ENCODE measurements around the gene TGM3.
"Not testable (repeated sequence)": the region's sequence is repeated elsewhere in the genome, so short reads cannot be mapped to it uniquely, and the experiment has no call there.

The TGM3 gene

GRCh38 chr20:2295886-2296515 is at the start of gene TGM3:
Gene TGM3 (plus strand): TSS chr20:2296001. CDS start chr20:2296064, 63 bp downstream.
- no peak for DNase-seq (ENCODE audit: low read depth in 2 of 2, low spot score in 1 of 2)

DNA sequence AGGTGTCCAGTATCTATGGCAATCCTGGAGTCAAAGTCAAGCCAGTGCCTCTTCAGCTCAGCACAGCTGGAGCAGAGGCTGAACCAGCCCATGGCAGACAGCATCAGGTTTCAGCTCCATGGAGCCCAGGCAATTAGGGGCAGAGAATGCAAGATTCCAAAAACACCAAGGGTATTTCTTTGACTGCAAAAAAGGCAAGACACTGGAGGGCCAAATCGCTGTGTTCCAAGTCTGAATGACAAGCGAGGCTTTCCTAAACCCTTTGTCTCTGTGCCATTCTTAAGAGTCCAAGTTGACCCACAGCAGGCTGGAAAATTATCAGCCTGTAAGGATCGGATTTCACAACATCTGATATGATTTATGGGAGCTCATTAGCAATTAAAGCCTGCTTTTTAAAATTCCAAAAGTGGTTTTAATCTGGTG is 49.7 kb upstream of the TGM3 start:
- DNase-seq (ENCODE audit: low read depth in 2 of 2, low spot score in 1 of 2), result no peak

GRCh38 chr20:2248837-2249236 is 47.0 kb upstream of the TGM3 start:
- DNase-seq (ENCODE audit: low read depth in 2 of 2, low spot score in 1 of 2), result no peak

GRCh38 chr20:2249935-2250334 is 45.9 kb upstream of the TGM3 start:
- DNase-seq (ENCODE audit: low read depth in 2 of 2, low spot score in 1 of 2), result no peak

GRCh38 chr20:2252419-2252997 is 43.3 kb upstream of the TGM3 start:
- no peak for DNase-seq (ENCODE audit: low read depth in 2 of 2, low spot score in 1 of 2)

- DNase-seq (ENCODE audit: low read depth in 2 of 2, low spot score in 1 of 2), result no peak
Measured at GRCh38 chr20:2253256-2253655, 42.5 kb upstream of the TGM3 start.

GRCh38 chr20:2254333-2254732 is 41.5 kb upstream of the TGM3 start:
- no peak for DNase-seq (ENCODE audit: low read depth in 2 of 2, low spot score in 1 of 2)

DNA sequence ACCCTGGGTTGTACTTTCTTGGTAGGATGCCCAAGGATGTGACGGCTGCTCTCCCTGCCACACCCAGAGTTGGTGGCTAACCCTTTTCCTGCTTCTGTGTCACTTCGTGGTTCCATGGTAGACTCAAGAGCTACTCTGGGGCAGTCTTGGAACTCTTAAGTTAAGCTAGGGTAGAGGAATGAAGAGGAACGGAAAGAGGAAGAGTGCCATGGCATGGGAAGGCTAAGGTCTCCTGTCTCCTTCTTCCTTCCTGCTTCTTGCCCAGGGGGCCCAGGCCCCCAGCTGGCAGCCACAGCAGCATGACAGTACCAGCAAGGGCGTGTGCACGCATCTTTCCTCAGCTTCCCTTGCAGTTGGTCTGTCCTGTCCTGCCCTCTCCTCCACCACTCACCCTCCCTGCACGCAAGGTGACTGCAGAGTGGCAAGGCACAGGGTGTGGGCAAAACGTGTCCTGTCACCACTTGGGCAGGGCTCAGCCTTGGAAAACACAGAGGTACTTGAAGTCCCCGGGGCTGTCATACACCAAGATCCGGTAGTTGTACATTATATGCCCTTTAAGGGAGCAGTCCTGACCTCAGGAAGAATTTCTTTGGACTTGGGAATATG is 39.8 kb upstream of the TGM3 start:
- DNase-seq (ENCODE audit: low read depth in 2 of 2, low spot score in 1 of 2), result no peak

- no peak for DNase-seq (ENCODE audit: low read depth in 2 of 2, low spot score in 1 of 2)
Measured at GRCh38 chr20:2259731-2260130, 36.1 kb upstream of the TGM3 start.

DNA sequence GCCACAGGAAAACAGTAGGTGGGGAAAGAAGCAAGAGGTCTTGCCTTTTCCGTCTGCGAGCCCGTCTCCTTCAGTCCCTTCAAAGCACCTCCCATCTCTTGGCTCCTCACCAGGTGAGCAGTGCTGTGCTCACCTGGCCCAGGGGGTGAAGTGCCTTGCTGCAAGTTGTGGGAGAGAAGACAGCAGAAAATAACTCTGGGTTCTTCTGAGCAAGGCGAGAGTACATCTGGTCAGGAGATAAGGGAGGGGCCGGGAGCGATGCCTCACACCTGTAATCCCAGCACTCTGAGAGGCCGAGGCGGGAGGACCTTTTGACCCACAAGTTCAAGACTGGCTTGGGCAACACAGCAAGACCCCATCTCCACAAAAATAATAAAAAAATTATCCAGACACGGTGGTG is 35.6 kb upstream of the TGM3 start:
- DNase-seq (ENCODE audit: low read depth in 2 of 2, low spot score in 1 of 2), result no peak

- no peak for DNase-seq (ENCODE audit: low read depth in 2 of 2, low spot score in 1 of 2)
Measured at GRCh38 chr20:2261046-2261485, 34.7 kb upstream of the TGM3 start.

- no peak for DNase-seq (ENCODE audit: low read depth in 2 of 2, low spot score in 1 of 2)
Measured at GRCh38 chr20:2261629-2262028, 34.2 kb upstream of the TGM3 start.

DNA sequence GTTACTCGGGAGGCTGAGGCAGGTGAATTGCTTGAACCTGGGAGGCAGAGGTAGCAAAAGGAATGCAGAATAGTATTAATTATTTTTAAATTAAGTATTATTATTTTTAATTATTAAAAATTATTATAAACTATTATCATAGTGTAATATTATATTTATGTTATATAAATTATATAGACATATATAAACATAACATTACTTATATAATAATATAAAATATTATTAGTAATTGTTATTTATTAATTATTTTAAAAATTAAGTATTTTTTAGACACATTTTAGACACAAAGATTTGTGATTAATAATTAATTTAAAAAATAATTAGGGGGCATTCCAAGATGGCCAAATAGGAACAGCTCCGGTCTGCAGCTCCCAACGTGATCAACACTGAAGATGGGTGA is 31.7 kb upstream of the TGM3 start:
- no peak for DNase-seq (ENCODE audit: low read depth in 2 of 2, low spot score in 1 of 2)

- not testable (repeated sequence) for DNase-seq (ENCODE audit: low read depth in 2 of 2, low spot score in 1 of 2)
Measured at GRCh38 chr20:2264621-2265374, 31.0 kb upstream of the TGM3 start.

- DNase-seq (ENCODE audit: low read depth in 2 of 2, low spot score in 1 of 2), result no peak
Measured at GRCh38 chr20:2273634-2274302, 22.0 kb upstream of the TGM3 start.

DNA sequence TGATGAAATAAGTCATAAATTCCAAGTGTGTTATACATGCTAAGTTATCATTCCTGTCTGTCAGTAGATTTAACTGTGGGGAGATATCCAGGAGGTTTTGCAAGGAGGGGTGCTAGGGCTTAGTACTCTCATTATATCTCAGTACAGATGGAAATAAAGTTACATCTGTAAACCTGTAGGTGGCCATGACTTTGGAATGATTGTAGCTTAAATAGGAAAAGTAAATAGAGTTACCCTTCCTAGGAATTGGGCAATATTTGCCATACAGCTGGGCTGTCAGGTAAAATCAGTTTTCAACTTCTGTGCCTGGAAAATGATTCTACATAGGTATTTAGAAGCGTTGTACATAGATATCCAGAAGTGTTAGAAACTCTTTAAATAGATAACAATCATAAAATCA is 19.8 kb upstream of the TGM3 start:
- no peak for DNase-seq (ENCODE audit: low read depth in 2 of 2, low spot score in 1 of 2)

- DNase-seq (ENCODE audit: low read depth in 2 of 2, low spot score in 1 of 2), result no peak
Measured at GRCh38 chr20:2279253-2279779, 16.5 kb upstream of the TGM3 start.

GRCh38 chr20:2280082-2280481 is 15.7 kb upstream of the TGM3 start:
- DNase-seq (ENCODE audit: low read depth in 2 of 2, low spot score in 1 of 2), result no peak

DNA sequence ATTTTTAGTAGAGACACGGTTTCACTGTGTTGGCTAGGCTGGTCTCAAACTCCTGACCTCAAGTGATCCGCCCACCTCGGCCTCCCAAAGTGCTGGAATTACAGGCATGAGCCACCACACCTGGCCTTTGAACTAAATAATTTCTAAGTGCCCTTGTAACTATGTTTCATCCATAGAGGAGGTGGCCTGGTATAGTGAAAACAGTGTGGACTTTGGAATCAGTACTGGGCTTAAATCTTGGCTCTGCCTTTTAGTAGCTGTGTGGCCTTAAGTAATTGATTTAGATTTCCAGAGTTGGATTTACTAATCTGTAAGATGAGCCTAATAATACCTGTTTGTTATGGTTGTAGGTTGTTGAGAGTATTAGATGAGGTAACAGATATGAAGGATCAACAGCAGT is 14.2 kb upstream of the TGM3 start:
- DNase-seq (ENCODE audit: low read depth in 2 of 2, low spot score in 1 of 2), result no peak

DNA sequence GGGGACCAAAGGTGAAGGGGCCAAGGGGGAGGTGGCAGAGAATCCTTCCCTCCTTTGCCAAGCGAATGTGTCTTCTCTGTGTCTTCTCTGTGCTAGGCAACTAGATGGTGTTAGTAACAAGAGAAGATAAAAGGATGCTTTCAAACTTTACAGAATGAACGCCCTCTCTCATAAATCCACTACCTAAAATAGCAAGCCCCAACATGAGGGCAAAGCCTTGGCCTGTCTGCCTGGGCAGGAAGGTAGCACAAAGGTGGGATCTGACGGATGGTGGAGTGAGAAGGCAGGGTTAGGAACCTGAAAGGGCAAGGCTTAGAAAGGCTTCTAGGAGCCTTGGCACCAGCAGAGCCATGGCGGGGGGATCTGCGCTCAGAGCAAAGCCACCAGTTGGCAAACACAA is 13.6 kb upstream of the TGM3 start:
- DNase-seq (ENCODE audit: low read depth in 2 of 2, low spot score in 1 of 2), result no peak

GRCh38 chr20:2283706-2284423 is 11.9 kb upstream of the TGM3 start:
- no peak for DNase-seq (ENCODE audit: low read depth in 2 of 2, low spot score in 1 of 2)

Data from stimulated activated CD8-positive, alpha-beta memory T cell treated with anti-CD3 and anti-CD28 coated beads, Interleukin-4, amount 100 ng/mL, for 4 hours (primary cell).